ES-I3 (cell line): ENCODE data around the gene CA6.
A peak's percentile ranks its signal among the peaks of the same experiment; 100 is the strongest.
"Not testable (repeated sequence)": the region's sequence is repeated elsewhere in the genome, so short reads cannot be mapped to it uniquely, and the experiment has no call there.

Source experiments
- H3K36me3 ChIP-seq: 2 replicates; pipeline ENCODE4 v1.6.1; 2013; ENCODE audit warnings: mild to moderate bottlenecking, low read length, control low read depth, moderate library complexity; ENCODE audit not compliant: insufficient read depth
- H3K4me1 ChIP-seq: 2 replicates; pipeline ENCODE4 v1.6.1; 2013; ENCODE audit warnings: mild to moderate bottlenecking, control low read depth, low read length; ENCODE audit not compliant: insufficient read depth
- H3K9ac ChIP-seq: 2 replicates; pipeline ENCODE4 v1.6.1; 2013; ENCODE audit warnings: low read depth, mild to moderate bottlenecking, low read length, moderate library complexity
- H3K9me3 ChIP-seq: 2 replicates; pipeline ENCODE4 v1.6.1; 2013; ENCODE audit warnings: mild to moderate bottlenecking, low read length, moderate library complexity; ENCODE audit not compliant: control insufficient read depth, insufficient read depth

The CA6 gene

GRCh38 chr1:8992936-8993687 is 47.4 kb downstream of the CA6 start:
- Histone ChIP-seq H3K36me3 (no peaks in the 10 kb centered on the region), H3K9ac (no peak overlapping the region), H3K9me3 (no peaks in the 10 kb centered on the region), H3K4me1 (no peaks in the 10 kb centered on the region)

GRCh38 chr1:8993962-8994675 is 48.5 kb downstream of the CA6 start:
- H3K9me3 ChIP-seq, H3K9ac ChIP-seq, H3K36me3 ChIP-seq: not testable (repeated sequence)

GRCh38 chr1:9001534-9002214 is 56.0 kb downstream of the CA6 start:
- H3K36me3 ChIP-seq, H3K9ac ChIP-seq, H3K9me3 ChIP-seq, H3K4me1 ChIP-seq: not testable (repeated sequence)

More at GRCh38 chr1:8993962-8994675, 48.5 kb downstream of the CA6 start:
- H3K4me1 ChIP-seq: not testable (repeated sequence)

- H3K9me3 ChIP-seq, H3K36me3 ChIP-seq, H3K4me1 ChIP-seq, H3K9ac ChIP-seq: not testable (repeated sequence)
Observed at GRCh38 chr1:9002215-9002560, 56.5 kb downstream of the CA6 start.

GRCh38 chr1:9004031-9004699 is 58.5 kb downstream of the CA6 start:
- H3K4me1 ChIP-seq: peaks cover 6% of the 10 kb centered on the region; the same call in 1 of the 2 replicates
- no peak overlapping the region for H3K9ac ChIP-seq

GRCh38 chr1:9004700-9005394 is 59.2 kb downstream of the CA6 start:
- H3K9ac ChIP-seq: no peak overlapping the region
- H3K36me3 ChIP-seq: no peaks in the 10 kb centered on the region
- H3K9me3 ChIP-seq: no peaks in the 10 kb centered on the region
- peaks cover 6% of the 10 kb centered on the region; the same call in 1 of the 2 replicates for H3K4me1 ChIP-seq

More at GRCh38 chr1:9004031-9004699, 58.5 kb downstream of the CA6 start:
- Histone ChIP-seq H3K36me3 (no peaks in the 10 kb centered on the region), H3K9me3 (no peaks in the 10 kb centered on the region)

- no peaks in the 10 kb centered on the region for H3K36me3 ChIP-seq
- H3K9me3 ChIP-seq: no peaks in the 10 kb centered on the region
- H3K9ac ChIP-seq: no peak overlapping the region
- peaks cover 6% of the 10 kb centered on the region; the same call in 1 of the 2 replicates for H3K4me1 ChIP-seq
Observed at GRCh38 chr1:9005395-9005708, 59.7 kb downstream of the CA6 start.

- no peaks in the 10 kb centered on the region for H3K36me3 ChIP-seq
- H3K9ac ChIP-seq: no peak overlapping the region
- H3K4me1 ChIP-seq: peaks cover 6% of the 10 kb centered on the region; the same call in 1 of the 2 replicates
- H3K9me3 ChIP-seq: no peaks in the 10 kb centered on the region
Observed at GRCh38 chr1:9006956-9007615, 61.4 kb downstream of the CA6 start.

- H3K9me3 ChIP-seq: no peaks in the 10 kb centered on the region
- no peak overlapping the region for H3K9ac ChIP-seq
- peaks cover 6% of the 10 kb centered on the region; the same call in 1 of the 2 replicates for H3K4me1 ChIP-seq
- no peaks in the 10 kb centered on the region for H3K36me3 ChIP-seq
Observed at GRCh38 chr1:9008236-9008635, 62.6 kb downstream of the CA6 start.

GRCh38 chr1:9009438-9010370 is 64.0 kb downstream of the CA6 start:
- peak overlapping the region; percentile 6; the same call in 1 of the 2 replicates for H3K9ac ChIP-seq
- no peaks in the 10 kb centered on the region for H3K9me3 ChIP-seq
- H3K36me3 ChIP-seq: no peaks in the 10 kb centered on the region
- peaks cover 3% of the 10 kb centered on the region; the same call in 1 of the 2 replicates for H3K4me1 ChIP-seq

GRCh38 chr1:9010781-9011323 is 65.2 kb downstream of the CA6 start:
- no peaks in the 10 kb centered on the region; the same call in 1 of the 2 replicates for H3K36me3 ChIP-seq
- no peaks in the 10 kb centered on the region; the same call in 1 of the 2 replicates for H3K4me1 ChIP-seq
- no peaks in the 10 kb centered on the region for H3K9me3 ChIP-seq
- H3K9ac ChIP-seq: no peak overlapping the region

GRCh38 chr1:9013819-9014218 is 68.2 kb downstream of the CA6 start:
- H3K4me1 ChIP-seq: no peaks in the 10 kb centered on the region; the same call in 1 of the 2 replicates
- H3K36me3 ChIP-seq: no peaks in the 10 kb centered on the region; the same call in 1 of the 2 replicates
- H3K9ac ChIP-seq: no peak overlapping the region

More at GRCh38 chr1:9013819-9014218, 68.2 kb downstream of the CA6 start:
- H3K9me3 ChIP-seq: no peaks in the 10 kb centered on the region
